Measurements from ENCODE around the gene MIA.
"Not testable (repeated sequence)": the region's sequence is repeated elsewhere in the genome, so short reads cannot be mapped to it uniquely, and the experiment has no call there.

The MIA gene

GRCh38 chr19:40780582-40780981 lies 5.3 kb downstream of the MIA start:
- DNase-seq (ENCODE audit: low spot score): no peak

GRCh38 chr19:40781140-40781539 lies 5.8 kb downstream of the MIA start:
- no peak for DNase-seq (ENCODE audit: low spot score)

GRCh38 chr19:40783711-40784110 lies 8.4 kb downstream of the MIA start:
- no peak for DNase-seq (ENCODE audit: low spot score)

- DNase-seq (ENCODE audit: low spot score): not testable (repeated sequence)
These were observed 8.8 kb downstream of the MIA start for GRCh38 chr19:40784146-40784545.

- no peak for DNase-seq (ENCODE audit: low spot score)
These were observed 10.2 kb downstream of the MIA start for GRCh38 chr19:40785526-40785925.

- no peak for DNase-seq (ENCODE audit: low spot score)
These were observed 11.0 kb downstream of the MIA start for GRCh38 chr19:40786060-40787037.

- DNase-seq (ENCODE audit: low spot score): no peak
These were observed 16.0 kb downstream of the MIA start for GRCh38 chr19:40791349-40791748.

- DNase-seq (ENCODE audit: low spot score): no peak
These were observed 16.7 kb downstream of the MIA start for GRCh38 chr19:40791996-40792395.

GRCh38 chr19:40797166-40797962 lies 22.0 kb downstream of the MIA start:
- no peak for DNase-seq (ENCODE audit: low spot score)

- peak; percentile 77 for DNase-seq (ENCODE audit: low spot score)
These were observed 22.8 kb downstream of the MIA start for GRCh38 chr19:40797963-40798682.

- peak; percentile 98 for DNase-seq (ENCODE audit: low spot score)
These were observed 23.6 kb downstream of the MIA start, which contains the start of gene EGLN2 for GRCh38 chr19:40798683-40799557. EGLN2 (plus strand) TSS chr19:40799191; CDS start chr19:40800573, 1,382 bp downstream.

- DNase-seq (ENCODE audit: low spot score): no peak
These were observed 24.4 kb downstream of the MIA start for GRCh38 chr19:40799558-40800338.

GRCh38 chr19:40800339-40800996 lies 25.1 kb downstream of the MIA start:
- no peak for DNase-seq (ENCODE audit: low spot score)

GRCh38 chr19:40800997-40801377 lies 25.7 kb downstream of the MIA start:
- DNase-seq (ENCODE audit: low spot score): no peak

GRCh38 chr19:40801426-40802299 lies 26.3 kb downstream of the MIA start:
- no peak for DNase-seq (ENCODE audit: low spot score)

GRCh38 chr19:40802300-40803169 lies 27.2 kb downstream of the MIA start:
- no peak for DNase-seq (ENCODE audit: low spot score)

- DNase-seq (ENCODE audit: low spot score): no peak
These were observed 28.0 kb downstream of the MIA start for GRCh38 chr19:40803170-40803856.

Data from AG08395 (cell line).